Measurements from ENCODE around the gene WEE1.

The WEE1 gene

GRCh38 chr11:9576701-9577381, 3.4 kb downstream of the WEE1 start:
- no peak for DNase-seq (ENCODE audit: low spot score)
- TF ChIP-seq, protein P1, sequence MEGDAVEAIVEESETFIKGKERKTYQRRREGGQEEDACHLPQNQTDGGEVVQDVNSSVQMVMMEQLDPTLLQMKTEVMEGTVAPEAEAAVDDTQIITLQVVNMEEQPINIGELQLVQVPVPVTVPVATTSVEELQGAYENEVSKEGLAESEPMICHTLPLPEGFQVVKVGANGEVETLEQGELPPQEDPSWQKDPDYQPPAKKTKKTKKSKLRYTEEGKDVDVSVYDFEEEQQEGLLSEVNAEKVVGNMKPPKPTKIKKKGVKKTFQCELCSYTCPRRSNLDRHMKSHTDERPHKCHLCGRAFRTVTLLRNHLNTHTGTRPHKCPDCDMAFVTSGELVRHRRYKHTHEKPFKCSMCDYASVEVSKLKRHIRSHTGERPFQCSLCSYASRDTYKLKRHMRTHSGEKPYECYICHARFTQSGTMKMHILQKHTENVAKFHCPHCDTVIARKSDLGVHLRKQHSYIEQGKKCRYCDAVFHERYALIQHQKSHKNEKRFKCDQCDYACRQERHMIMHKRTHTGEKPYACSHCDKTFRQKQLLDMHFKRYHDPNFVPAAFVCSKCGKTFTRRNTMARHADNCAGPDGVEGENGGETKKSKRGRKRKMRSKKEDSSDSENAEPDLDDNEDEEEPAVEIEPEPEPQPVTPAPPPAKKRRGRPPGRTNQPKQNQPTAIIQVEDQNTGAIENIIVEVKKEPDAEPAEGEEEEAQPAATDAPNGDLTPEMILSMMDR (IDR thresholded peaks at IDR 0.05; ENCODE audit: extremely low read depth, insufficient read depth, missing control alignments) = no peak
- in situ Hi-C loops (cut with MboI; ENCODE audit: low pct_unique_long_range_greater_than_20kb, low sequenced_read_pairs, unreplicated experiment) = no loop called here

GRCh38 chr11:9577556-9577955, 4.1 kb downstream of the WEE1 start:
- TF ChIP-seq, protein P1 (IDR thresholded peaks at IDR 0.05; ENCODE audit: extremely low read depth, insufficient read depth, missing control alignments) = no peak
- no peak for DNase-seq (ENCODE audit: low spot score)
- in situ Hi-C loops (cut with MboI; ENCODE audit: low pct_unique_long_range_greater_than_20kb, low sequenced_read_pairs, unreplicated experiment) = no loop called here

GRCh38 chr11:9580894-9581293, 7.4 kb downstream of the WEE1 start:
- DNase-seq (ENCODE audit: low spot score) = no peak
- in situ Hi-C loops (cut with MboI; ENCODE audit: low pct_unique_long_range_greater_than_20kb, low sequenced_read_pairs, unreplicated experiment) = no loop called here
- TF ChIP-seq, protein P1 (IDR thresholded peaks at IDR 0.05; ENCODE audit: extremely low read depth, insufficient read depth, missing control alignments) = no peak

- in situ Hi-C loops (cut with MboI; ENCODE audit: low pct_unique_long_range_greater_than_20kb, low sequenced_read_pairs, unreplicated experiment) = no loop called here
- TF ChIP-seq, protein P1 (IDR thresholded peaks at IDR 0.05; ENCODE audit: extremely low read depth, insufficient read depth, missing control alignments) = no peak
- DNase-seq (ENCODE audit: low spot score) = no peak
Observed at GRCh38 chr11:9581556-9582161, 8.2 kb downstream of the WEE1 start.

- in situ Hi-C loops (cut with MboI; ENCODE audit: low pct_unique_long_range_greater_than_20kb, low sequenced_read_pairs, unreplicated experiment) = no loop called here
- no peak for DNase-seq (ENCODE audit: low spot score)
- TF ChIP-seq, protein P1 (IDR thresholded peaks at IDR 0.05; ENCODE audit: extremely low read depth, insufficient read depth, missing control alignments) = no peak
Observed at GRCh38 chr11:9590717-9591116, 17.2 kb downstream of the WEE1 start.

DNA sequence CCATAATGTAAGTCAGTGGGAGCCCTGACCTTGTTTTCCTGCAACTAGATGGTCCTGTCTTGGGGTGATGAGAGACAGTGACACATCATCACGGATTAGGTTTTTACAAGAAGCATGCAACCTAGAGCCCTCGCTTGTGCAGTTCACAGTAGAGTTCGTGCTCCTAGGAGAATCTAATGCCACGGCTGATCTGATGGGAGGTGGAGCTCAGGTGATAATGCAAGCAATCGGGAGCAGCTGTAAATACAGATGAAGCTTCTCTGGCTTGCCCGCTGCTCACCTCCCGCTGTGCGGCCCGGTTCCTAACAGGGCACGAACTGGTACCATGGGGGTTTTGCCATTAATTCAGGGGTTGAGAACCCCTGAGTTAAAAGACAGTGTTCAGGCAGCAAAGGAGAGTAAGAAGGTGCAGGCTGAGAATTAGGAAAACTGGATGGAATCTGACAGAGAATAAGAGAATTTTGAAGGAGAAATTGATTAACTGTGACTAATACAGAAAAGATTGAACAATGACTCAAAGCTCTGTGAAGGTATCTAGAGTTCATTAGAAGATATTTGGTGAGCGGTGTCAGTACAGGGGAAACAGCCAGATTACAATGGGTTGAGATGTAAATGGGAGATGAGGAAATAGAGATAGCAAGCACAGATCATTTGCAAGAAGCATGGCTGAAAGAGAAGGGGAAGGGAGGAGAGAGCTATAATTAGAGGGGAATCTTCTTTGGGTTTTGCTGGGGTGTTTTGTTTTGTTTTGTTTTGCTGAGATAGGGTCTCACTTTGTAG, 21.0 kb downstream of the WEE1 start:
- no peak for DNase-seq (ENCODE audit: low spot score)
- in situ Hi-C loops (cut with MboI; ENCODE audit: low pct_unique_long_range_greater_than_20kb, low sequenced_read_pairs, unreplicated experiment) = no loop called here
- TF ChIP-seq, protein P1 (IDR thresholded peaks at IDR 0.05; ENCODE audit: extremely low read depth, insufficient read depth, missing control alignments) = no peak
